GM21528 (cell line): ENCODE measurements around the gene CDH23.
A peak's percentile ranks its signal among the peaks of the same experiment; 100 is the strongest.

Source experiments
- ATAC-seq: cut with Tn5 transposase; IDR thresholded peaks from one replicate; pipeline ENCODE4 v1.9.1; 2021; ENCODE audit warnings: mild to moderate bottlenecking, moderate library complexity; ENCODE audit not compliant: unreplicated experiment, low FRiP score

CDH23 gene

DNA sequence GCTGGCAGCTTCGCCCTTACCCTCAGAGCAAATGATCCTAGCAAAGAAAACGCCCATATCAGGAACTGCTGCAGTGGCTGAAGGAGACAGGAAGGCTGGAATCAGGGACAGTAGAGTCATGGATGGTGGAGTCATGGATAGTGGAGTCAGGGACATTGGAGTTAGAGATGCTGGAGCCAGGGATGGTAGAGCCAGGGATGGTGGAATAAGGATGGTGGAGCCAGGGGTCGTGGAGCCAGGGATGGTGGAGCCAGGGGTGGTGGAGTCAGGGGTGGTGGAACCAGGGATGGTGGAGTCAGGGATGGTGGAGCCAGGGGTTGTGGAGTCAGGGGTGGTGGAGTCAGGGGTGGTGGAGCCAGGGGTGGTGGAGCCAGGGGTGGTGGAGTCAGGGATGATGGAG lies 291.5 kb downstream of the CDH23 start:
- ATAC-seq = no peak

DNA sequence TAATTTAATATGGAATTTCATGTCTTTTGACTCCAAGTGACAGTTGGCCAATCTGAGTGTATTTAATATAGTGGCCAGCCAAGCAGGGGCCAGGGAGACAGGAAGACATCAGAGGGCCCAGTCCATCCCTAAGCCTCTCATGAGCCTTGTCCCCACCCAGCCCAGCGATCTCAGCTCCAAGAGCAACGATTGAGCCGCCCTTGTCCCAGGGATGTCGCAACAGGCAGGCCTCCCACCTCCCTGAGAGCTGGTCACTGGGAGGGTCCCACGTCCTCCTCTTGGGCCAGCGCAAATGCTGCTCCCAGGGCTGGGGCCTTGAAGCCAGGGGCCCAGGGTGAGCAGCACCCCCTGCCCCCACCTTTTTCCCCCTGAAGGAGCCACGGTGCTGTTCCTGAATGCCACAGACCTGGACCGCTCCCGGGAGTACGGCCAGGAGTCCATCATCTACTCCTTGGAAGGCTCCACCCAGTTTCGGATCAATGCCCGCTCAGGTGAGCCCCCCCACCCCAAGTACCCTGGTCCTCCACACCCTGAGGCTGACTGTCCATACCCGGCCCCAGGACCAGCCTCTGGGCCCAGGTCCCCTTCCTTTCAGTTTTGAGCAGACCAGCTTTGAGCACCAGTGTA lies 293.5 kb downstream of the CDH23 start:
- ATAC-seq = no peak

DNA sequence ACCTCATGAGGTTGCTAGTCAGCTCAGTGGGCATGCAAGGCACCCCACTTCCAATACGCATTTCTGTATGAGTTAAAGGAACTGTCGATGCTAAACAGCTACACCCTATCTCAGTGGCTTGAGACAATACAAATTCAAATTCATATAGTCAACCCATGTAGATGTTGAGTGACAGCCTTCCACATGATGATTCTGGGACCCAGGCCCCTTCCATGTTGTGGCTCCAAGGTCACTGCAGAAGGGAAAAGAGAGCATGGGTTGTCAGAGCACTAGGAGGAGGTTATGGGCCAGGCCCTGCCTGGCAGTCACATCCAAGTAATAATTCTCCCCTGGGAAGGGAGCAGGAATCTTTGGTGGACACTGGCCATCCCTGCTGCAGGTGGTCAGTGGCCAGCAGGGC lies 294.7 kb downstream of the CDH23 start:
- no peak for ATAC-seq

DNA sequence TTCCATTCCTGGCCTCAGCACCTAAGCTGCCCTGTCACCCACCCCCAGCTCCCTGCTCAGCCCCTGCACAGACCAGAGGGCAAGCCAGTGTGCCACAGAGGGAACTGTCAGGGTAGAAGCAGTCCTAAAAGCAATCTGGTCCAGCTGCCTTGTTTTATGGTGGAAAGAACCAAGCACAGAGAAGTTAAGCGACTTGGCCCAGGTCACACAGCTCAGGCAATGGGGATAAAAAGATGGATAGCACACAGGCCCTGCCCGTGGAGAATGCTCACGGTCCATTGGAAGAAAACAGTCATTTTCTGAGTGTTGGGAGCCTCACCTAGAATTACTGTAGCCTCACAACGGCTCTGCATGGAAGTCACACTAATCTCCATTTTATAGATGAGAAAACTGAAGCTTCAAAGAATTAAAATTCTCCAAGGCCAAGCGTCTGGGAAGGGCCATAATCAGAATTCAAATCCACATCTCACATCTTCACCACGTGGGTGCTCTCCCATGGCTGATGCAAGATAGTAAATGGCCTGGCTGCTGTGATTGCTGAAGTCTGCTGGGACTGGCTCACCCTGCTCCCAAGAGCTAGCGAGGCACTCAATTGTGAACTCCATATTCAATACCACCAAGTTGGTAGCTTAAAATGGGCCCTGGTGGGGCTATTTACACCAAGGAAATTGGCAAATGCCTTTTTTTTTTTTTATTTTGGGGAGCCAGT lies 296.0 kb downstream of the CDH23 start:
- ATAC-seq = no peak

DNA sequence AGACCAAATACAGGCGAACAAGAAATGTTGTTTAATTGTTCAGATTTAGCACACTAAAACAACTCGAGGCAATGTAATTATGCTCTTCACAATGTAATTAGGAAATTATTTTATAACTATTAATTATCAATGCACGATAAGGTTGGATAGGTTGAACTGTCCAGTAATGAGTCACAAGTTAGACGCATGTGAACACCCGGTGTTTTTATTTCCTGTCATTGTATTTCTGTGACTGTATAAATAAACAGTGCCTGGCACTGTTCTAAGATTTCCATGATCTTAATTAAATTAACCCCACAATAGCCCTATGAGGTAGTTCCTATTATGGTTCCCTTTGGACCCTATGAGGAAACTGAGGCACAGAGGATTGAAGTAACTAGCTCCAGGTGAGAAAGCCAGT lies 296.7 kb downstream of the CDH23 start:
- no peak for ATAC-seq

DNA sequence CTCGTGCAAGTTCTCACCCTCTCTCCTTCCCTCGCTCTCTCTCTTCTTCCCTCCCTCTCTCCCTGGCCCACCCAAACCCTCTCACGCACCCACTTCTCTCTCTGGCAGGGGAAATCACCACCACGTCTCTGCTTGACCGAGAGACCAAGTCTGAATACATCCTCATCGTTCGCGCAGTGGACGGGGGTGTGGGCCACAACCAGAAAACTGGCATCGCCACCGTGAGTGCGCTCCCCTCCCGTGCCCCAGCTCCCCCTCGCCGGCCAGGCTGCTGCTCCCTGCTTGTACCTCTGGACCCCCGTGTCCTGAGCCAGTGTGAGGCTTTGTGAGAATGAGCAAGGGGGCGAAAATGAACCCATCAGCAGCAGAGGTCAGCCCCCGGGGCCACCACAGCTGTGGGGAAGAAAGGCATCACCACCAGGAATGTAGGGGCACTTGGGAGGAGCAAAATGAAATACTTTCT lies 297.4 kb downstream of the CDH23 start:
- ATAC-seq = peak; percentile 2

DNA sequence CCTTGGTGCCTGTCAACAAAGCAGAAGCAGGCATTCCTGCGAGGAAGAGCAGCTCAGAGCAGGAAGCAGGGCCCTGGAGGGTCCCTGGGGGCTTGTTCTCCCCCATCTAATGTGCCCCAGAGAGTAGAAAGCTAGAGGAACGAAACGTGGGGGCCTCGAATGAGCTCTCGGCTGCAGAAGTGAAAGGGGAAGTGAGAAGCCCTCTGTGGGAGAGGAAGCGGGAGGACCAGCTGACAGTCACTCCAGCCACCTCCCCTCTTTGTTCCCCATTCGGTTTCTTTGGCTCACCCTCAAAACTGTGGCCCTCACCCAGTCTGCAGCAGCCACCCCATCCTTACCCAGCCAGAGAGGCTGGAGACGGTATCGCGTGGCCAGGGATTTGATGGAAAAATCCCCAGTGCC lies 297.8 kb downstream of the CDH23 start:
- ATAC-seq = peak; percentile 77

DNA sequence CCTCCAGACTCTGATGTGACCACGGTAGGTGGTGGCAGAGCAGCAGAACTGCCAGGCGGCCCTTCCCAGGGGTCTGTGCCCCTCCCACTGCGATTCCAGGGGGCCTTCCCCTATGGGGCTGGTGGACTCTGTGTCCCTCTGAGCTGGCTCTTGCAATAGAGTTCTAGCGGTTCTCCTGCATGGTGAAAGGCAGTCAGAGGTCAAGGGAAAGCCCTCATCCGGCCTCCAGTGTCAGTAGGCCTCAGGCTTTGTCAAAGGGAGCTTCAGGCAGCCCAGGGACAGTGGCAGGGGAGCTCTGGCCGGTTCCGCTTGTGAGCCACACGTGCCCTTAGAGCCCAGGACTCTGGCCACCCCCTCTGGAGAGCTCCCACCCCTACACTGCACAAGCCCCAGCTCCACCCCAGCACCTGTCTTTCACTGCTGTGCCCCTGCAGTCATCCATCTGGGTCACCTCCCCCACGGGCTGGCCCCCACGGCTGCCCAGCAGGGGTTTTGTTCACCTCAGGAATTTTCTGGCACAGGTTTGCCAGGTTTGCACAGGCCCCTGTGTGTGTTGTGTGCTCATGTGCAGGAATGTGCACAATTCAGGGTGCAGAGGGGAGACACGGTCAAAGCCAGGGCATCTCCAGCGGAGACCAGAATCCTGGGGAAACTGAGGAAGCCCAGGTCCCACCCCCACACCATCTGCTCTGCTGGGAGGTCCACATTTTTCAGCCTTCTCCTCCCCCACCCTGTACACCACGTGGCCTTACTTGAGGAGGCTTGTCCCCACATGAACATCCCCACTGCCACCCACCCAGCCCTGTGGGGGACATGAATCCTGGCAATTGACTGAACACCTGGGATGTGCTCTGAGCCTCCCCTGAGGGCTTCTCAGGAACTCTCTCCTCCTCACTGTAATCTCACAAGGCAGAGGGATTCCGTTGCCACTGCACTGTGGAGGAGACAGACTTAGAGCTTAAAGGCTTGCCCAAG lies 299.1 kb downstream of the CDH23 start:
- ATAC-seq = no peak

DNA sequence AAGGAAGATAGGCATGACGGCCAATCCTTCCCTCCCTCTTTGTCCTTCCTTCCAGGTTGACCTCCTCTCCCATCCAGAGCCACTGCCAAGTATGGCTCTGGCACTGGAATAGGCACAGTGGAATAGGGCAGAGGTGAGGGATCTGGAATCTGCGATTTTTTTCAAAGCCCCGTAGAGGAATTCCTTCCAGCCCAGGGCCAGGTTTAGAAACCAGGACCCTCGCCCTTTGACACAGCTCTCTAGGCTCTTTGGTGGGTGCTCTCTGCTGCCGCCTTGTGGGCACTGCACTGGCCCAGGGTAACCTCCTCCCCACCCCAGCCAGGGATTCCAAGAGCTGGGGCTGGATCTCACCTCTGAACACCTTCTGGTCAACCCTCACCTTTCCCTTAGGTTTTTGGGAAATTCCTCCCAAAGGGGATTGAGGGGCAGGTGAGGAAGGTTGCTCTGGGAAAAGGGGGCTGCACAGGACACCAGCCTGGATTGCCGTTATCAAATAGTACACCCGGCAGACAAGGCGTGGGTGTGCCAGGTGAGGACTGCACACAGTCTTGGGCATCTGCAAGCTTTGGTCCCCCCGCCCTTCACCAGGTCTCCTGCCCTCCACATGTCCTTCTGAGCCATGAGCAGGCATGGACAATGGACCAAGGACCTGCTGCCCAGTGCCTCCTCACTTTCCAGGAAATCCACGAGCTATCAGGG lies 300.1 kb downstream of the CDH23 start:
- no peak for ATAC-seq

DNA sequence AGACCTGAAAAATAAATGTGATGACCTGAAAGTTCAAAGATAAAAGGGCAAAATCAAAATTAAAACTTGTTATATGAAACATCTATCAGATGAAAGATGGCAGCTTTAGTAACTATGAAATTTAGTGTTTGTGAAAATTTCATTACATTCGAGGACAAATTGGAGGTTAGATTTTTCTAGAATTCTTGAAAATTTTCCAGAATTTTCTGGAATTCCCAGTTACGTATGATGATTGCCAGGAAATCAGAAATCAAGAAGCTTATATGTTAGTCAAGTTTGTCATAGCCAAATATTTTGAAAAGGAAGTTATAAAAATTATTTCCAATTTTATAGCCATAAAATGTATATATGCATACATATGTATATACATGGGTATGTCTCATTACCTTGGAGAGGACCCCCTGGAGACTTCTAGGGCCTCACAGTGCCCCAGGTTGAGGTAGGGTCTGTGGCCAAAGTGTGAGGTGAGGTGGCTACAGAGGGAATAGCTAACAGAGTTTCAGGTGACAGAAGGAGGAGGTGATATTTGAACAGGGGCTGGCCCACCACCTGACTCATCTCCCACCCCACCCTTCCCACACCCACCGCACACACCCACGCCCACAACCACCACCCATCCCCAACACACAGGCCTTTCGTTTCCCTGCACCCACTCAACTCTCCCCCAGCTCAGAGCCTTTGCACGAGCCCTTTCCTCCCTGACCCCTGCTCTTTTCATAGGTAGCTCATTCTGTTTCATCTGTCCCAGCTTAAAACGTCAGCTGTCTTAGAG lies 301.4 kb downstream of the CDH23 start:
- no peak for ATAC-seq

DNA sequence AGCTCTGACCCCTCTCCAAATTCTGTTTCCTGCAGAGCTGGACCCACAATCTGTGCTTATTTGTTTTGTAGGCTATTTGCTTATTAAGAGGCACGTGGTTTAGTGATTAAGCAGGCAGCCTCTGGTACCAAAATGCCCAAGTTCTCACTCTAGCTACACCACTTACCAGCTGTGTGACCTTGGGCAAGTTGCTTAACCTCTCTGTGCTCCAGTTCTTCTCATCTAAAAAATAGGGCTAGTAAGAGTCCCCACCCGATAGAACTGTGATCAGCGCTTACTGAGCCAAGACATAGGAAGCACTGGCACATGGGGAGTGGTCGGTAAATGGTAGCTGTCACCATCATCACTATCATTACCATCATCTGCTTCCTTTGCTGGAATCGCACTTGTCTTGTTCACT lies 302.0 kb downstream of the CDH23 start:
- ATAC-seq = no peak

DNA sequence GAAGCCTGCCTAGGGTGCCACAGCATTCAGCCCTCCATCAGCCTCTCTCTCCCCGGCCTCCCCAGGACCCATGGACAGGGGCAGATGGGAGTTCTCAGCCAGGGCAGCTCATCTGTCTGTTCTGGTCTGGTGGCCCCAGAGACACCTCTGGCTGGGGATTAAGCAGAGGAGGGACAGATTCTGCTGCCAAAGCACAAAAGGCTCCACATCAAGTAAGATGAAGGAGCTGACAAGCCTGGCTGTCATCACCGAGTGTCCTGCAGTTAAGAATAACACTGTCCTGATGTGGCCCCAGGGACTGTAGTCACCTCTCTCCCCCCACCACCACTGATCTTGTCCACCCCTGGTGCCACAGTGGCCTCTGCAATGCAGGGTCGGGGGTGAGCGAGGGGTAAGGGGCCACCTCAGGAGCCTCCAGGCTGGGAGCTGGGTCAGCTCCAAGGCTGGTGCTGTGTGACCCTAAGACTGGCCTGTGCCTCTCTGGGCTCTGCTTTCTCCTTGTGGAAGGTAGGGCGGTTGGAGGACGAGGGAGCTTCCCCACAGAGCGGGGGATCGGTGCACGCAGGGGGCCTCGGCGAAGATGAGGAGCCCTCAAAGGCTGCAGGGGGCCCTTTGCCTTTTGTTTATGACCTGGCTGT lies 304.1 kb downstream of the CDH23 start:
- ATAC-seq = no peak

DNA sequence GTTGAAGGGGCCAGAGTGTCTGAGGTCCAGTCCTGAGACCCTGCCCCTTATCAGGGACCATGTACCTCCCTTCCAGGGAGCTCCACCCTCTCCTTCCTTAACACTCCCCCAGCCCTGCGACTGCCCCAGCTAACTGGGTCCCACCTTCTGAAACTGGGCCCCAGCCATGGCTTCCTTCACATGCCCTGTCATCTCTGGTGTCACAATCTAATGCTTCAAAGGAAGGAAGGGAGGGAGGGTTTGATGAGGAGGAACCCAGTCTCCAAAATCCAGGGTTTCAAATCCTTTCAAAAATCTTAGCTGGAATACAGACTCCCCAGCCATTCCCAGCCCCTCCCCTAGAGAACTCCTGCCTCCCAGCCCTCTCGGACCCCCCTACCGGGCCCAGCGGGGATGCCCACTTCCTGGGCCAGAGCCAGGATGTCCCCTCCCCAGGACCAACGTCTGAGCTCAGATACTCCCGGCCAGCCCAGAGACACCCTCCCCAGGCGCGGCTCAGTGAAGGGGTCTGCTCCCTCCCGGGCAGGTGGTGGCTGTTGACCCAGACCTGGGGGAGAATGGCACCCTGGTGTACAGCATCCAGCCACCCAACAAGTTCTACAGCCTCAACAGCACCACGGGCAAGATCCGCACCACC lies 304.9 kb downstream of the CDH23 start:
- ATAC-seq = no peak

DNA sequence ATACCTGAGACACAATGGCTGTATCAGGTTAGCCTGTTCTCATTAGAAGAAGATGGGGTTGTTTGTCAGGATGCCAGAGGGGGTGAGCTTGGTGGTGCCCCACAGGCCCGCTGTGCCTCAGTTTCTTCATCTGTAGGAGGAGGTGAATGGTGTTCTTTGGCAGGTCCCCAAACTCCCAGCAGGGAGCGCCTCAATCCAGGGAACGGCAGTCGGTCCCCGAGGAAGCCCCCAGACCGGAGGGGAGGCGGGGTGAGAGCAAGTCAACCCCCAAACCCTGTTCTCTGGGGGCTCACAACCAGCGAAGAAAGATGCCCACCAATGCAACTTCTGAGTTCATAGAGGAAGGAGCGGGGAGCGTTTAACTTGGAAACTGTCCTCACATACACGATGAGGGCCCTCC lies 306.9 kb downstream of the CDH23 start:
- no peak for ATAC-seq

DNA sequence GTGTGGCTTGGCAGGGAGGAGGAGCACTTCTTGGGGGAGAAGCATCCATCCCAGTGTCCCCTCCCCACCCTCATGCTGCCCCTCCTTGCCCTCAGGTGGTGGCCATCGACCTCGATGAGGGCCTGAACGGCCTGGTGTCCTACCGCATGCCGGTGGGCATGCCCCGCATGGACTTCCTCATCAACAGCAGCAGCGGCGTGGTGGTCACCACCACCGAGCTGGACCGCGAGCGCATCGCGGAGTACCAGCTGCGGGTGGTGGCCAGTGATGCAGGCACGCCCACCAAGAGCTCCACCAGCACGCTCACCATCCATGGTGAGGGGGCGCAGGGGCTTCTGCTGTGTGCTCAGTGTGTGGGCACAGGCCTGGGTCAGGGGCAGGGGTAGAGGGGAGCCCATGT lies 308.1 kb downstream of the CDH23 start:
- no peak for ATAC-seq

DNA sequence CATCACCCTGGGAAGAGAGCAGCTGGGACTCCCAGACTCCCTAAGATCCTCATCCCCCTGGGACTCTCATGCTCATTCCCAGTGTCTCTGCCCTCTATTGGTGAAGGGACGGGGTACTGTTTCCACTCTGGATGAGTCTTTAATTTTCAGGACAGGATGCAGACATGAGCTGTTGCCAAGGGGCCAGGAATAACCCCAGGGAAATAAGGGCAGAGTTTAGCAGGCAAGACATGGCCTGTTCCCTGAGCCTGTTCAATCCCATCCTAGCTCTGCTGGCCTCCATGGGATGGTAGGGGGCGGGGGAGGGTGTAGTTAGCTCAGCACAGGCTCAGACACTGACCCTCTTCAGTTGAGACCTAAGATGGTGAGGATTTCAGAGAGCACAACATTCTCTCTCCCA lies 308.9 kb downstream of the CDH23 start:
- ATAC-seq = no peak

DNA sequence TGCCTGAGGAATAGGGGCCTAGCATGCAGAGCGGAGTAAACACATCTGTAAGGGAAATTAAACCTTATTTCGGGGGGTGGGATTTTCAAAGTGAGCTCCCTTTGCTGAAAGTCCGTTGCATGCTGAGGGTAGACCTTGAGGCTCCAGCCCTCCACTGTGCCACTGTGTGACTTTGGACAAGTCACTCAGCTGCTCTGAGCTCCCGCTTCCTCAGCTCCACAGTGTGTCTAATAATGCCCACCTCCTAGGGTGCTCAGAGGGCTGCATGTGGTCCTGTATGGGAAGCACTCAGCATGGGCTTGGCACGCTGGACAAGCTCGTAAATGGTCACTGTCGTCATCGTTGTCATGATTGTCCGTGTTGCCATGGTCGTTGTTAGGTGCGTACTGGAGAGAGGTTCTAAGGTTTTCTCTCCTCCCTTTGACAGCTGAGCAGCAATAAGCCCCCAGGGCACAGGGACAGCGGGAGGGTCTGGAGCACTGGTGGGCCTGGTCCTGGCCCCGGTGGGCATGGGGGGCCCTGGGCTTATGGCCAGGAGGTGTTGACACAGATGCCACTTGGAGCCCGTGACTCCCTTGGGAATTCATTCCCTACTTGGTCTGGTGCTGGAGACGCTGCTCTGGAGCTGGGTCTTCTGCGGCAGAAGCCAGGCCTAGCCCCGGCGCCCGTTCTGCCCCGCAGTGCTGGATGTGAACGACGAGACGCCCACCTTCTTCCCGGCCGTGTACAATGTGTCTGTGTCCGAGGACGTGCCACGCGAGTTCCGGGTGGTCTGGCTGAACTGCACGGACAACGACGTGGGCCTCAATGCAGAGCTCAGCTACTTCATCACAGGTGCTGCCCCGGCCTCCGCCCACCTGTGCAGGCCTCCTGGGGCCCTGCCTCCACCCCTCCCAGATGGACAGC lies 309.7 kb downstream of the CDH23 start:
- no peak for ATAC-seq

DNA sequence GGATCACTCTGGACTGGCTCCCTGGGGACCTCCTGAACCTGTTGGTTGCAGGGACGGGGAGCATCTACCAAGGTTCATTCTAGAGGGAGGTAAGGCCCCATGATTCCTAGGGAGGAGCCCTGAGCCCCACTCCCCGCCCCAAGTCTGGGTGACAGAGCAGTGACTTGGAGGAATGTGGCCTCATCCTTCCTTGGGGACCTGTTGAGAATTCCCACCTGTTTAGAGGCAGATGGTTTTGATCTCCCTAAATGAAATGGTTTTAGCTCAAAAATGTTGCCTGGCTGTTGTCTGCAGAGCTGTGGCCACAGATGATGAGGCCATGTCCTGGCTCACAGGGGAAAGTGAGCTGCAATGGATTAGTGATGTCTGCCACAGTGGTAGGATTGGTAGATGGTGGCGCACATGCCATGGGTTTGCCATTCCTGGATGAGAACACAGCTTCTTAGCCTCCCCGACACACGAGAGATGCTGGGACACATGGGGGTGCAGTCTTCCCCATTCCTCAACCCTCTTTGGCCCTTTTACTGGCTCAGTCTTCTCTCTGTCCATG lies 310.6 kb downstream of the CDH23 start:
- ATAC-seq = no peak
